OCI-LY3 (cell line): Measurements from ENCODE around the gene MUC15.

Experiments
- H2AFZ ChIP-seq: fragments of 200-600, 300-600 bp; shearing (Covaris generic); 2 replicates; pipeline ENCODE4 v1.6.0; 2014; ENCODE audit warnings: antibody characterized with exemption, low read depth, low read length
- H3K27ac ChIP-seq: fragments of 200-600, 300-600 bp; sonication (generic); 2 replicates; pipeline ENCODE4 v1.5.1; 2014; ENCODE audit warnings: mild to moderate bottlenecking, low read length, moderate library complexity, mixed read lengths
- H3K27me3 ChIP-seq: fragments of 200-600, 300-600 bp; sonication (generic); 2 replicates; pipeline ENCODE4 v1.6.1; 2014; ENCODE audit warnings: low read depth, low read length, mixed read lengths
- H3K36me3 ChIP-seq: fragments of 200-600, 300-600 bp; sonication (generic); replicated peaks from 2 replicates; pipeline ENCODE3; 2014; ENCODE audit warnings: low read depth, low read length, mixed read lengths
- H3K4me1 ChIP-seq: fragments of 300-600, 200-600 bp; sonication (generic); 2 replicates; pipeline ENCODE4 v1.6.1; 2014; ENCODE audit warnings: low read length, mixed read lengths
- H3K4me2 ChIP-seq: fragments of 200-600, 300-600 bp; sonication (generic); 2 replicates; pipeline ENCODE4 v1.6.1; 2014; ENCODE audit warnings: low read length, mixed read lengths
- H3K4me3 ChIP-seq: fragments of 300-600, 200-600 bp; sonication (generic); 2 replicates; pipeline ENCODE4 v1.5.1; 2014; ENCODE audit warnings: antibody characterized with exemption, mild to moderate bottlenecking, low read length, moderate library complexity
- H3K79me2 ChIP-seq: fragments of 300-600, 200-600 bp; shearing (Covaris generic); 2 replicates; pipeline ENCODE4 v1.6.1; 2014; ENCODE audit warnings: mild to moderate bottlenecking, low read length, mixed read lengths
- H3K9ac ChIP-seq: fragments of 300-600, 200-600 bp; shearing (Covaris generic); 2 replicates; pipeline ENCODE4 v1.6.0; 2014; ENCODE audit warnings: mild to moderate bottlenecking, low read length, moderate library complexity
- H3K9me3 ChIP-seq: fragments of 200-600, 300-600 bp; shearing (Covaris generic); 2 replicates; pipeline ENCODE4 v1.6.1; 2014; ENCODE audit warnings: low read length, mixed read lengths; ENCODE audit not compliant: insufficient read depth
- H4K20me1 ChIP-seq: fragments of 200-600, 300-600 bp; sonication (generic); 2 replicates; pipeline ENCODE4 v1.6.1; 2016; ENCODE audit warnings: low read length, mixed read lengths; ENCODE audit not compliant: insufficient read depth
- EZH2phosphoT487 ChIP-seq: fragments of 200-600 bp; shearing (Covaris generic); IDR thresholded peaks from 2 replicates; pipeline ENCODE4 v1.6.1; 2018; ENCODE audit warnings: antibody characterized with exemption, mixed run types, low read depth
- TF ChIP-seq, protein P1 (sequence below): fragments of 200-600, 300-600 bp; sonication (generic); IDR thresholded peaks from 2 replicates; pipeline ENCODE4 v1.5.1; 2014; ENCODE audit warnings: antibody characterized with exemption, low read length, low read depth

The MUC15 gene, protein sequence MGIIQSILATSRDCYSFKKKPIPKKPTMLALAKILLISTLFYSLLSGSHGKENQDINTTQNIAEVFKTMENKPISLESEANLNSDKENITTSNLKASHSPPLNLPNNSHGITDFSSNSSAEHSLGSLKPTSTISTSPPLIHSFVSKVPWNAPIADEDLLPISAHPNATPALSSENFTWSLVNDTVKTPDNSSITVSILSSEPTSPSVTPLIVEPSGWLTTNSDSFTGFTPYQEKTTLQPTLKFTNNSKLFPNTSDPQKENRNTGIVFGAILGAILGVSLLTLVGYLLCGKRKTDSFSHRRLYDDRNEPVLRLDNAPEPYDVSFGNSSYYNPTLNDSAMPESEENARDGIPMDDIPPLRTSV

DNA sequence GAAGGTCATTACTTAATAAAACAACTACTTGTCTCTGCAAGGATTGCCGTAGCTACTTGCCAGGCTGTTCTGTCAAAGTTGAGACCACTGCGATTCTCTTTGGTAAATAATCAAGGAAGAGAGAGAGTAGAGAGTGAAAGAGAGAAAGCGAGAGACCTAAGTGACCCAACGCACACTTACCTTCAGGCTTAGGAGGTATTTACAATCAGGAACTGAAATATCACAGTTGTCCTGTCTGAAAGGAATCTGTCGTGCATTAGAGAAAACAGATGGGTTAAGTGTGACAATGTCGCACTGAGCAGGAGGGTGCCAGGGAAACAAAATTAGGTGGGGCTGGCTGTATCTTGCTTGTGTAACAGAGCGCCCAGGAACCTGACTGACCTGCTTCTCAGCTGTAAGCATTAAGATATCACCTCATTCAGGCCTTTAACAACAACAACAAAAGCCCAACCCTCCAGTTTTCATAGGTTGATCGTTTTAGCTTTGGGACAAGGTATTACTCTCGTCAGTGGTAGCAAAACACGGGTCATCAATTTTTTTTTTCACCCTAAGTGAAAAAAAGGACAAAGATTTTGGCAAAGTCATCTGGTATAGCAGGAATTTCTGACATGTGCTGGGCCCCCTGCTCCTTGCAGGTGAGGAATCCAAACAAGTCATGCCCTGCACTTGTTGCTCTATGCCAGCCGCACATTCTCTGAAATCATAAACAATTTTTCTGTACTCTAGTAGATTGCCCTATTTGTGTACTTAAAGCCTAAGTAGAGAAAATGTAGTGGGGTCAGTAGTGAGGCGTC, at the start of gene MUC15:
Gene MUC15 (minus strand): TSS at position 403 of the 794 bp plus-strand sequence. CDS start 5,169 bp downstream, outside the sequence.
- Histone ChIP-seq H3K9me3 (no peaks in the 10 kb centered on the region), H3K27me3 (no peaks in the 10 kb centered on the region), H3K27ac (no peak within 1 kb of the TSS), H3K9ac (no peak within 1 kb of the TSS), H3K79me2 (no peaks in the 10 kb centered on the region), H3K36me3 (no peaks in the 10 kb centered on the region), H4K20me1 (no peaks in the 10 kb centered on the region), H3K4me2 (no peak within 1 kb of the TSS), H3K4me3 (no peak within 1 kb of the TSS), H3K4me1 (no peaks in the 10 kb centered on the region), H2AFZ (no peak within 1 kb of the TSS)
- TF ChIP-seq, protein P1, sequence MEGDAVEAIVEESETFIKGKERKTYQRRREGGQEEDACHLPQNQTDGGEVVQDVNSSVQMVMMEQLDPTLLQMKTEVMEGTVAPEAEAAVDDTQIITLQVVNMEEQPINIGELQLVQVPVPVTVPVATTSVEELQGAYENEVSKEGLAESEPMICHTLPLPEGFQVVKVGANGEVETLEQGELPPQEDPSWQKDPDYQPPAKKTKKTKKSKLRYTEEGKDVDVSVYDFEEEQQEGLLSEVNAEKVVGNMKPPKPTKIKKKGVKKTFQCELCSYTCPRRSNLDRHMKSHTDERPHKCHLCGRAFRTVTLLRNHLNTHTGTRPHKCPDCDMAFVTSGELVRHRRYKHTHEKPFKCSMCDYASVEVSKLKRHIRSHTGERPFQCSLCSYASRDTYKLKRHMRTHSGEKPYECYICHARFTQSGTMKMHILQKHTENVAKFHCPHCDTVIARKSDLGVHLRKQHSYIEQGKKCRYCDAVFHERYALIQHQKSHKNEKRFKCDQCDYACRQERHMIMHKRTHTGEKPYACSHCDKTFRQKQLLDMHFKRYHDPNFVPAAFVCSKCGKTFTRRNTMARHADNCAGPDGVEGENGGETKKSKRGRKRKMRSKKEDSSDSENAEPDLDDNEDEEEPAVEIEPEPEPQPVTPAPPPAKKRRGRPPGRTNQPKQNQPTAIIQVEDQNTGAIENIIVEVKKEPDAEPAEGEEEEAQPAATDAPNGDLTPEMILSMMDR: no peak

DNA sequence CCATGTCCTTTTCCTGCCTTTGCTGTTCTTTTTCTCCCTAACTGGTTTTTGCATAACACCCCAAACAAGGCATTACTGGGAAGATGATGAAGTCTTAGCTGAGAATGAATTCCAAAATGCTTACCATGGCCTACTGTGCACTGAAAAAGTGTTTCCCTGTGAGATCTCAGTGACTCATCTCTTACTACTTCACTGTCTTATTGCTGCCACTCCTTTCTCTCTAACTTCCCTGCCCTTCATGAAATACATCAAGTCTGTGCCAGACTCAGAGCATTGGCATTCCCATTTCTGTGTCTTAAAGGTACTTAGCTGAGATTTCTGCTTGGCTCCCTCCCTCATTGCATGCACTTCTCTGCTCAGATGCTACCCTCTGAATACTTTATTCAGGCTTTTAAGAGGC, 49.1 kb upstream of the MUC15 start:
- H3K9ac ChIP-seq: no peak overlapping the region
- H3K4me1 ChIP-seq: no peaks in the 10 kb centered on the region
- no peaks in the 10 kb centered on the region for H3K79me2 ChIP-seq
- H2AFZ ChIP-seq: no peak overlapping the region
- TF ChIP-seq EZH2phosphoT487: no peak
- TF ChIP-seq, protein P1: no peak
- H3K4me2 ChIP-seq: no peak overlapping the region
- no peaks in the 10 kb centered on the region for H3K27me3 ChIP-seq
- no peak overlapping the region for H3K27ac ChIP-seq
- no peaks in the 10 kb centered on the region for H3K36me3 ChIP-seq
- no peaks in the 10 kb centered on the region for H4K20me1 ChIP-seq
- H3K4me3 ChIP-seq: no peak overlapping the region
- H3K9me3 ChIP-seq: no peaks in the 10 kb centered on the region

DNA sequence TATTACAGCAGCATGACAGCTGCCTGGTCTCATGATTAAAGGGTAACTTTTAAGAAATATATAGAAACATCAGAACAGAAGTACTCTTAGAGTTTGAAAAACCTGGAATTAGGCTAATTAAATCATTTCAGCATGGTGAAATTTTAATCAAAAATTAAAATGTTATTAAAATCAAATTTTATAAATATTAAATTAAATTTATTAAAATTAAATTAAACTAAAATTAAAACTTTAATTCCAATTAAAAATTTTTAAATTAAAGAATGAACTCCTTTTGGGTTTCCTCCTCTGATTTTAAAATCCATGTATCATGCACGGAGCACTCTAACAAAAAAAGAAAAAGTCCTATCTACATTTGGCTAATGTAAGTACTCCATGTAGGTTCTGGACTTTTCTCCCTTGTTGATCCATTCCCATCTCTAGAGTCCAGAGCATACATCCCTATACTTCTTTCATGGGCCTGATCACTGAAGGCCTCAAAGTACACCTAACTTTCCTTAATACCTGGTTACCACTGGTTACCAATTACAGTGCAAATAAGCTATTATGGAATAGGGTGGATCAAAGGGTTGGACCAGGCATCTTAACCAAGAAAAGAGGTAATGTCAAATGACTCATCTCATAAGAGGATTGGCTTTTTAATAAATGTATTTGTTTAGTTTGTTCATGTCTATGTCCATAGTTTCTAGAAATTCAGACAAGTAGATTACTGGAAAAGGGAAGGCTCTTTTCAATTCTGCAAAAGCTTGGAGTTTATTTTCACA, 48.4 kb upstream of the MUC15 start:
- no peak overlapping the region for H2AFZ ChIP-seq

More for the DNA sequence above, 48.4 kb upstream of the MUC15 start:
- Histone ChIP-seq H3K79me2 (no peaks in the 10 kb centered on the region), H3K9ac (no peak overlapping the region), H3K9me3 (no peaks in the 10 kb centered on the region), H3K4me1 (no peaks in the 10 kb centered on the region), H3K27me3 (no peaks in the 10 kb centered on the region), H3K27ac (no peak overlapping the region), H3K4me3 (no peak overlapping the region), H3K36me3 (no peaks in the 10 kb centered on the region), H4K20me1 (no peaks in the 10 kb centered on the region), H3K4me2 (no peak overlapping the region)
- TF ChIP-seq EZH2phosphoT487: no peak
- TF ChIP-seq, protein P1: no peak
